Fibroblast of pulmonary artery (primary cell): ENCODE measurements around the gene HOXA7.

Experiments used
- DNase-seq: peaks from one replicate; pipeline ENCODE4 v3.0.0-alpha.2; 2010; ENCODE audit warnings: low read depth
- H3K4me3 ChIP-seq: replicated peaks from 2 replicates; pipeline ENCODE4 v1.5.1; 2011; ENCODE audit warnings: low read depth, mild to moderate bottlenecking, control low read depth, low read length, moderate library complexity
- CTCF ChIP-seq: IDR thresholded peaks from 2 replicates; pipeline ENCODE4 v1.5.1; 2011; ENCODE audit warnings: mild to moderate bottlenecking, control low read depth, low read length, inconsistent platforms; ENCODE audit errors: missing control alignments

HOXA7 gene

GRCh38 chr7:27198138-27198841 is 41.8 kb upstream of the HOXA7 start:
- no peak for DNase-seq
- TF ChIP-seq CTCF, result no peak
- no peak overlapping the region for H3K4me3 ChIP-seq

GRCh38 chr7:27197137-27198042 is 40.9 kb upstream of the HOXA7 start:
- TF ChIP-seq CTCF, result no peak
- H3K4me3 ChIP-seq, result no peak overlapping the region
- DNase-seq, result no peak

GRCh38 chr7:27196287-27196767 is 39.9 kb upstream of the HOXA7 start:
- peak; percentile 81 for TF ChIP-seq CTCF
- DNase-seq, result peak; percentile 84
- no peak overlapping the region for H3K4me3 ChIP-seq

GRCh38 chr7:27194686-27195379 is 38.4 kb upstream of the HOXA7 start:
- no peak for TF ChIP-seq CTCF
- DNase-seq, result no peak
- no peak overlapping the region for H3K4me3 ChIP-seq

- DNase-seq, result no peak
- no peak overlapping the region for H3K4me3 ChIP-seq
- TF ChIP-seq CTCF, result no peak
Observed at GRCh38 chr7:27194002-27194352, 37.5 kb upstream of the HOXA7 start.

GRCh38 chr7:27193335-27194001 is 37.0 kb upstream of the HOXA7 start:
- H3K4me3 ChIP-seq, result no peak overlapping the region
- no peak for TF ChIP-seq CTCF
- no peak for DNase-seq
